ENCODE measurements around the gene NT5C2. TPM values are rescaled to one million over a fixed set of nuclear protein-coding genes. Genes with fewer than 3 reads are reported as not detected.

Gene NT5C2
- polyA plus RNA-seq, 1 donor (not counting 4 experiments of a cell fraction or from before 2014, with no cell fraction given): 88.6 TPM

DNA sequence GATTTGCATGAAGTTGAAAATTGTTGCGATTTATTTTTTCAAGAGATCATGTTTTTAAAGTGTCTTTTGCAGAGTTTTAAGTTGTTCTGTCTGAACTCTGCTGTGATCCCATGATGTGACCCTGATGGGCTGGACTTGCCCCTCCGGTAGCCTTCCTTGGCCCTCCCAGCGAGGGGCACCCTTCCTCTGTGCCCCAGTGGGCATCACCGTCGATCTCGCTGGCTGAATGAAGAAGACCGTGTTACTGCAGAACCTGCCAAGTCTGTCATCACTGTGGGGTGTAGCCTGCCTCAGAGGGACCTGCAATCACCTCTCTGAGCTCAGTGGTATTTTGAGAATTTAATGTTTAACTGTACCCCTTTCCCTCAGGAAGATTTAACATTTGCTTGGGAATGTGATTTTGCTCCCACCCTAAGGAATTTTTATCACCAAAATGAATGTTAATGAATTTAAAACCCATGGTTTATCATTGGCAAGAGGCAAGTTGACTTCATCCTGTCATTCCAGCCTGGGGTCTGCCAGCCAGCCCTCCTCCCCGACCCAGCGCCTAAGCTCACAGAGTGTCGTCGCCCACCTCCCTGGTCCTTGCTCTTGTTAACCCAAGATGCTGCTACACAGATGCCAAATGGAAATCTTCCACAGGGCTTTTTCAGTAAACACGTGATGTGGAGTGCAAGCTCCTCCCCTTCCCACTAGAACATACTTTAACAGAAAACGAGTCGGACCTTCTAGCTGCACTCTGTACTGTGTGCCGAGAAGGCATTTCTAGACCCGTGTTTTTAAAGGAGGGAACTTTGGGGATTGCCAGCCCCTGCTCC is 115.4 kb downstream of the NT5C2 start:
- Histone ChIP-seq H3K9me1 (ENCODE audit: control insufficient read depth, extremely low read depth, insufficient read depth, low read length) (no peaks in the 10 kb centered on the region), H3K4me3 (ENCODE audit: control insufficient read depth in 2 of 3, extremely low read depth in 1 of 3, insufficient read depth in 2 of 3, low read depth in 1 of 3, low read length in 3 of 3) (no peak overlapping the region), H4K20me1 (ENCODE audit: control insufficient read depth, extremely low read depth, insufficient read depth, low read length) (no peaks in the 10 kb centered on the region), H3K79me2 (ENCODE audit: control insufficient read depth, insufficient read depth, low read length) (no peaks in the 10 kb centered on the region), H3K9ac (ENCODE audit: control insufficient read depth, extremely low read depth, insufficient read depth, low read length) (no peak overlapping the region), H3K36me3 (ENCODE audit: control insufficient read depth in 2 of 2, extremely low read depth in 1 of 2, insufficient read depth in 2 of 2, low read length in 2 of 2) (no peaks in the 10 kb centered on the region), H2AFZ (ENCODE audit: control insufficient read depth, low read length) (no peak overlapping the region), H3K4me1 (ENCODE audit: control insufficient read depth, extremely low read depth, insufficient read depth, low read length) (peaks cover 4% of the 10 kb centered on the region), H3K27ac (ENCODE audit: control insufficient read depth, insufficient read depth, low read length) (no peak overlapping the region), H3K27me3 (ENCODE audit: control insufficient read depth, extremely low read depth, insufficient read depth, low read length) (no peaks in the 10 kb centered on the region), H3K4me2 (ENCODE audit: control insufficient read depth, extremely low read depth, insufficient read depth, low read depth, low read length) (no peak overlapping the region), H3K9me3 (ENCODE audit: control insufficient read depth, low read depth, low read length) (no peaks in the 10 kb centered on the region)
- DNase-seq (ENCODE audit: low read depth, low spot score): no peak
- dilution Hi-C loops (cut with MboI; ENCODE audit: extremely low pct_ligation_motif_present, low sequenced_read_pairs): loop anchor here (25.0 kb wide), 1 partner anchor 240 kb away; the partner anchor contains the start of gene CYP17A1
- FAIRE-seq: no peak
- TF ChIP-seq, protein P1, sequence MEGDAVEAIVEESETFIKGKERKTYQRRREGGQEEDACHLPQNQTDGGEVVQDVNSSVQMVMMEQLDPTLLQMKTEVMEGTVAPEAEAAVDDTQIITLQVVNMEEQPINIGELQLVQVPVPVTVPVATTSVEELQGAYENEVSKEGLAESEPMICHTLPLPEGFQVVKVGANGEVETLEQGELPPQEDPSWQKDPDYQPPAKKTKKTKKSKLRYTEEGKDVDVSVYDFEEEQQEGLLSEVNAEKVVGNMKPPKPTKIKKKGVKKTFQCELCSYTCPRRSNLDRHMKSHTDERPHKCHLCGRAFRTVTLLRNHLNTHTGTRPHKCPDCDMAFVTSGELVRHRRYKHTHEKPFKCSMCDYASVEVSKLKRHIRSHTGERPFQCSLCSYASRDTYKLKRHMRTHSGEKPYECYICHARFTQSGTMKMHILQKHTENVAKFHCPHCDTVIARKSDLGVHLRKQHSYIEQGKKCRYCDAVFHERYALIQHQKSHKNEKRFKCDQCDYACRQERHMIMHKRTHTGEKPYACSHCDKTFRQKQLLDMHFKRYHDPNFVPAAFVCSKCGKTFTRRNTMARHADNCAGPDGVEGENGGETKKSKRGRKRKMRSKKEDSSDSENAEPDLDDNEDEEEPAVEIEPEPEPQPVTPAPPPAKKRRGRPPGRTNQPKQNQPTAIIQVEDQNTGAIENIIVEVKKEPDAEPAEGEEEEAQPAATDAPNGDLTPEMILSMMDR (optimal IDR thresholded peaks at IDR 0.05 in 1 of 3, IDR thresholded peaks at IDR 0.05 in 1 of 3, conservative IDR thresholded peaks at IDR 0.05 in 1 of 3; ENCODE audit: extremely low read depth in 1 of 3, insufficient read depth in 2 of 3, low read length in 3 of 3): no peak
- no peak for TF ChIP-seq EZH2 (IDR thresholded peaks at IDR 0.05; ENCODE audit: low read length)

DNA sequence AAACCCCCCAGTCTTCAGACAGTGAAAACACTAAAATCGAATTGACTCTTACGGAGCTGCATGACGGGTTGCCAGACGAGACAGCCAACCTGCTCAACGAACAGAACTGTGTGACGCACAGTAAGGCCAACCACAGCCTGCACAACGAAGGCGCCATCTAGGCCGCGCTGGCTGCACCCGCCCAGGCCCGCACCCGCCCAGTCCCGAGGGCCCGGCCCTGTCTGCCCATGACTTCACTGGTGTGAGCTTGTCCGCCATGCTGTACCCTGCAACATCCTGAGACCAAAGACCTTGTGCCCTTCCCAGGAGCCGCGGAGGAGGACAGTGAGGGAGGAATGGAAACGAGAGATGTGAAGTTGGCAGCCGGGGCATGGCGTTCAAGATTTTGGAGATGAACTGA is 116.1 kb downstream of the NT5C2 start:
- Histone ChIP-seq H3K9ac (ENCODE audit: control insufficient read depth, extremely low read depth, insufficient read depth, low read length) (no peak overlapping the region), H2AFZ (ENCODE audit: control insufficient read depth, low read length) (no peak overlapping the region), H3K4me3 (ENCODE audit: control insufficient read depth in 2 of 3, extremely low read depth in 1 of 3, insufficient read depth in 2 of 3, low read depth in 1 of 3, low read length in 3 of 3) (no peak overlapping the region), H4K20me1 (ENCODE audit: control insufficient read depth, extremely low read depth, insufficient read depth, low read length) (no peaks in the 10 kb centered on the region), H3K9me3 (ENCODE audit: control insufficient read depth, low read depth, low read length) (no peaks in the 10 kb centered on the region), H3K4me2 (ENCODE audit: control insufficient read depth, extremely low read depth, insufficient read depth, low read depth, low read length) (no peak overlapping the region), H3K79me2 (ENCODE audit: control insufficient read depth, insufficient read depth, low read length) (no peaks in the 10 kb centered on the region), H3K27ac (ENCODE audit: control insufficient read depth, insufficient read depth, low read length) (no peak overlapping the region), H3K36me3 (ENCODE audit: control insufficient read depth in 2 of 2, extremely low read depth in 1 of 2, insufficient read depth in 2 of 2, low read length in 2 of 2) (no peaks in the 10 kb centered on the region), H3K4me1 (ENCODE audit: control insufficient read depth, extremely low read depth, insufficient read depth, low read length) (peaks cover 4% of the 10 kb centered on the region), H3K27me3 (ENCODE audit: control insufficient read depth, extremely low read depth, insufficient read depth, low read length) (no peaks in the 10 kb centered on the region), H3K9me1 (ENCODE audit: control insufficient read depth, extremely low read depth, insufficient read depth, low read length) (no peaks in the 10 kb centered on the region)
- dilution Hi-C loops (cut with MboI; ENCODE audit: extremely low pct_ligation_motif_present, low sequenced_read_pairs): loop anchor here (25.0 kb wide), 1 partner anchor 240 kb away; the partner anchor contains the start of gene CYP17A1
- FAIRE-seq (no peak), DNase-seq (ENCODE audit: low read depth, low spot score) (no peak)
- TF ChIP-seq, protein P1 (optimal IDR thresholded peaks at IDR 0.05 in 1 of 3, IDR thresholded peaks at IDR 0.05 in 1 of 3, conservative IDR thresholded peaks at IDR 0.05 in 1 of 3; ENCODE audit: extremely low read depth in 1 of 3, insufficient read depth in 2 of 3, low read length in 3 of 3): no peak
- no peak for TF ChIP-seq EZH2 (IDR thresholded peaks at IDR 0.05; ENCODE audit: low read length)

All from keratinocyte (primary cell).